Vagina (tissue), 2 donors: ENCODE results near the gene PLXNA3. TPM values are rescaled to one million over a fixed set of nuclear protein-coding genes. Genes with fewer than 3 reads are reported as not detected.

Source experiments
- DNase-seq, 2 donors: peaks; one replicate each; pipeline ENCODE4 v3.0.0-alpha.2; 2017; ENCODE audit errors: extremely low spot score in 2 of 2
- H3K27ac ChIP-seq: fragments of 200-600 bp; sonication (generic); one replicate; pipeline ENCODE4 v1.5.1; 2019
- H3K27me3 ChIP-seq: fragments of 200-600 bp; sonication (generic); one replicate; pipeline ENCODE4 v1.5.1; 2019
- H3K36me3 ChIP-seq, 2 donors: fragments of 200-600 bp; sonication (generic); one replicate each; pipeline ENCODE4 v1.5.1; 2017 to 2019
- H3K4me1 ChIP-seq: fragments of 200-600 bp; sonication (generic); one replicate; pipeline ENCODE4 v1.5.1; 2019
- H3K4me3 ChIP-seq, 2 donors: fragments of 200-600 bp; sonication (generic); 1 replicate in 1 of 2; 2 replicates in 1 of 2; pipeline ENCODE4 v1.5.1; 2016 to 2019
- H3K9me3 ChIP-seq: fragments of 200-600 bp; sonication (generic); one replicate; pipeline ENCODE4 v1.5.1; 2019
- CTCF ChIP-seq, 3 experiments: fragments of 450-650 bp in 2 of 3; fragments of 200-600 bp in 1 of 3; sonication (generic) in 1 of 3; IDR thresholded peaks; one replicate each; pipeline ENCODE4 v1.5.1; 2017 to 2019; ENCODE audit warnings: antibody characterized with exemption in 3 of 3, mild to moderate bottlenecking in 2 of 3, moderate library complexity in 2 of 3
- POLR2A ChIP-seq, 2 donors: fragments of 450-650 bp; IDR thresholded peaks; one replicate each; pipeline ENCODE4 v1.6.1; 2017; ENCODE audit warnings: antibody characterized with exemption in 2 of 2, mild to moderate bottlenecking in 2 of 2, moderate library complexity in 2 of 2
- POLR2AphosphoS5 ChIP-seq, 2 donors: sonication (generic); formaldehyde crosslinking; IDR thresholded peaks; one replicate each; pipeline ENCODE4 v1.9.0; 2017; ENCODE audit warnings: antibody characterized with exemption in 2 of 2, mild to moderate bottlenecking in 2 of 2, low read depth in 1 of 2; ENCODE audit not compliant: insufficient read depth in 1 of 2
- intact Hi-C: fragments of 100-400 bp; cut with DNase I; formaldehyde crosslinking; loops from one replicate; pipeline ENCODE4 v1.15.1; 2023
- total RNA-seq: library from RNA; depleted of rRNA; stranded (reverse); fragments of >200 nt; gene quantifications from one replicate; pipeline ENCODE4 v1.2.3, GENCODE V29; 2016

PLXNA3 gene
- total RNA-seq, 1 donor from 2014 or later, result 20.1 TPM

- Histone ChIP-seq H3K27ac (no peak overlapping the region), H3K9me3 (no peaks in the 10 kb centered on the region), H3K27me3 (no peaks in the 10 kb centered on the region), H3K4me3 (no peak overlapping the region), H3K36me3 (no peaks in the 10 kb centered on the region), H3K4me1 (peaks cover 18% of the 10 kb centered on the region)
- TF ChIP-seq CTCF (IDR thresholded peaks at IDR 0.05) (no peak), POLR2A (IDR thresholded peaks at IDR 0.05) (no peak), POLR2AphosphoS5 (IDR thresholded peaks at IDR 0.05; ENCODE audit: insufficient read depth in 1 of 2, low read depth in 1 of 2) (no peak)
- DNase-seq, result no peak
- intact Hi-C loops, result no loop called here
Measured at GRCh38 chrX:154481195-154481594, 23.1 kb downstream of the PLXNA3 start.

- intact Hi-C loops, result no loop called here
- Histone ChIP-seq H3K36me3 (no peaks in the 10 kb centered on the region), H3K27me3 (no peaks in the 10 kb centered on the region), H3K9me3 (no peaks in the 10 kb centered on the region), H3K27ac (no peak overlapping the region), H3K4me1 (peaks cover 18% of the 10 kb centered on the region), H3K4me3 (no peak overlapping the region)
- no peak for TF ChIP-seq POLR2AphosphoS5 (IDR thresholded peaks at IDR 0.05; ENCODE audit: insufficient read depth in 1 of 2, low read depth in 1 of 2)
- TF ChIP-seq CTCF (IDR thresholded peaks at IDR 0.05), result no peak
- TF ChIP-seq POLR2A (IDR thresholded peaks at IDR 0.05), result no peak
- no peak for DNase-seq
Measured at GRCh38 chrX:154481911-154482601, 24.0 kb downstream of the PLXNA3 start.

- no peaks in the 10 kb centered on the region for H3K9me3 ChIP-seq
- no peaks in the 10 kb centered on the region for H3K27me3 ChIP-seq
- H3K36me3 ChIP-seq, result no peaks in the 10 kb centered on the region
- peaks cover 18% of the 10 kb centered on the region for H3K4me1 ChIP-seq
- TF ChIP-seq POLR2A (IDR thresholded peaks at IDR 0.05) (no peak), CTCF (IDR thresholded peaks at IDR 0.05) (no peak), POLR2AphosphoS5 (IDR thresholded peaks at IDR 0.05; ENCODE audit: insufficient read depth in 1 of 2, low read depth in 1 of 2) (no peak)
- no peak overlapping the region for H3K4me3 ChIP-seq
- intact Hi-C loops, result no loop called here
- DNase-seq, result no peak
- no peak overlapping the region for H3K27ac ChIP-seq
Measured at GRCh38 chrX:154482786-154483185, 24.7 kb downstream of the PLXNA3 start.

- peaks cover 14% of the 10 kb centered on the region for H3K4me1 ChIP-seq
- TF ChIP-seq CTCF (IDR thresholded peaks at IDR 0.05) (no peak), POLR2A (IDR thresholded peaks at IDR 0.05) (no peak), POLR2AphosphoS5 (IDR thresholded peaks at IDR 0.05; ENCODE audit: insufficient read depth in 1 of 2, low read depth in 1 of 2) (no peak)
- H3K36me3 ChIP-seq, result peaks cover 0 to 4% of the 10 kb centered on the region in 2 donors
- no peak overlapping the region for H3K4me3 ChIP-seq
- intact Hi-C loops, result no loop called here
- H3K27me3 ChIP-seq, result no peaks in the 10 kb centered on the region
- H3K27ac ChIP-seq, result no peak overlapping the region
- no peaks in the 10 kb centered on the region for H3K9me3 ChIP-seq
- no peak for DNase-seq
Measured at GRCh38 chrX:154483325-154483724, 25.2 kb downstream of the PLXNA3 start.
